ENCODE results near the gene CAMSAP3.
"Not testable (repeated sequence)": the region's sequence is repeated elsewhere in the genome, so short reads cannot be mapped to it uniquely, and the experiment has no call there.

CAMSAP3 gene

GRCh38 chr19:7595466-7596133 is at the start of gene CAMSAP3:
TSS of gene CAMSAP3 (plus strand) at chr19:7595863. CDS start at chr19:7596003, 140 bp downstream.
- no peak for DNase-seq (ENCODE audit: low read depth)

DNA sequence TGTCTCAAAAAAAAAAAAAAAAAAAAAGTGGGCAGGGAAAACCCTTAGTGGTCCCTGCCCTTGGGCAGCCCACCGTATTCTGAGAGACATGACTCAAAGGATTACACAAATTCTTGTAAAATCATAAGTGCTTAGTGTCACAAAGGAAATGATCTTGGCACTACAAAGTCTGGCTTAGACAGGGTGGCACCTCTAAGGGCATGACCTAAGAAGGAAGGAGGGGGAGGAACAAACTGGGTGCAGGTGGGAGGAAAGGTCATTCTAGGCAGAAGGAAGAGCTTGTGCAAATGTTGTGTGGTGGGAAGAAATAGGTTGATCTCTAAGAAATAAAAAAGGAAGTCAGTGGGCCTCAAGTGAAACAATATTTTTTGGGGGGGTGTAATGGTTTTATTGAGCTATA is 49.8 kb upstream of the CAMSAP3 start:
- DNase-seq (ENCODE audit: low read depth) = no peak

DNA sequence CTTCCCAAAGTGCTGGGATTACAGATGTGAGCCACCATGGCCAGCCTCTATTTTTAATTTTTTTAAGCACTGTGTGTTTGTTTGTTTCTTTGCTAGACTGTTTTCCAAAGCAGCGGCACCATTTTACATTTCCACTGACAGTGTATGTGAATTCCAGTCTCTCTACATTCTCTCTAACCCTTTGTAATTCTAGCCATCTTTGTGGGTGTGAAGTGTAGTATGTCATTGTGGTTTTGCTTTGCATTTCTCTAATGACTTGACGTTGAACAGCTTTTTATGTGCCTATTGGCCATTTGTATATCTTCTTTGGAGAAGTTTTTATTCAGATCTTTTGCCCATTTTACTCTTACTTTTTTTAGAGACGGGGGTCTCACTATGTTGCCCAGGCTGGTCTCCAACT is 48.5 kb upstream of the CAMSAP3 start:
- DNase-seq (ENCODE audit: low read depth) = no peak

DNA sequence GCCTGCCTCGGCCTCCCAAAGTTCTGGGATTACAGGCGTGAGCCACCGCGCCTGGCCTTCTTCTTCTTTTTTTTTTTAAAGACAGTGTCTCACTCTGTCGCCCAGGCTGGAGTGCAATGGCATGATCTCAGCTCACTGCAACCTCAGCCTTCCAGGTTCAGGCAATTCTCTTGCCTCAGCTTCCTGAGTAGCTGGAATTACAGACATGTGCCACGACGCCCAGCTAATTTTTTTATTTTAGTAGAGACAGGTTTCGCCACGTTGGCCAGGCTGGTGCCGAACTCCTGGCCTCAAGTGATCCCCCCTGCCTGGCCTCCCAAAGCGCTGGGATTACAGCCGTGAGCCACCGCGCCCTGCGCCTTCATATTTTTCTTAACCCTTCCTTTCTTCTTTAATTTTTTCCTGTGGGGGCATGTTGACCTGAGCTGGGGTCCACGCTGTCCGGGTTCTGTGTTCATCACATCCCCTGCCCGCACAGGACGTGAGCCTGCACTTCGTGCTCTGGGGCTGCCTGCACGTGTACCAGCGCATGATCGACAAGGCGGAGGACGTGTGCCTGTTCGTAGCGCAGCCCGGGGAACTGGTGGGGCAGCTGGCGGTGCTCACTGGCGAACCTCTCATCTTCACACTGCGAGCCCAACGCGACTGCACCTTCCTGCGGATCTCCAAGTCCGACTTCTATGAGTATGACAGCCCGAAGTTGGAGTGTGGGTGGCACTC is 46.1 kb upstream of the CAMSAP3 start:
- DNase-seq (ENCODE audit: low read depth) = no peak

DNA sequence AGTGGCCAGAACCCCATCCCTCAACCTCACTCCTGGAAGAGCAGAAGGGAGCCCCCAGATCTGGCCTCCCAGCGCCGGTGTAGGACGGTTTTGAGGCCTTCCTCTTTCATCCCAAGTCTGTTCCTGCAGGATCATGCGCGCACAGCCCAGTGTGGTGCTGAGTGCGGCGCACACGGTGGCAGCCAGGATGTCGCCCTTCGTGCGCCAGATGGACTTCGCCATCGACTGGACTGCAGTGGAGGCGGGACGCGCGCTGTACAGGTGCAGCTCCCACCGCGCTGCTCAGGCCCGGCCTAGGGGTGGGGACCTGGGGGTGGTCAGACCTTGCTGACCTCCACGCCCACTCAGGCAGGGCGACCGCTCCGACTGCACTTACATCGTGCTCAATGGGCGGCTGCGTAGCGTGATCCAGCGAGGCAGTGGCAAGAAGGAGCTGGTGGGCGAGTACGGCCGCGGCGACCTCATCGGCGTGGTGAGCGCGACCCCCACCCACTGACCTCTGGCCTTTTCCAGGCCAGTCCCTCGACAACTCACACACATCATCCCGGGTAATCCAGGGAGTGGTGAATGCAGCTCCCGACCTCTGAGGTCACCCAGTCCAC is 45.4 kb upstream of the CAMSAP3 start:
- DNase-seq (ENCODE audit: low read depth) = no peak

DNA sequence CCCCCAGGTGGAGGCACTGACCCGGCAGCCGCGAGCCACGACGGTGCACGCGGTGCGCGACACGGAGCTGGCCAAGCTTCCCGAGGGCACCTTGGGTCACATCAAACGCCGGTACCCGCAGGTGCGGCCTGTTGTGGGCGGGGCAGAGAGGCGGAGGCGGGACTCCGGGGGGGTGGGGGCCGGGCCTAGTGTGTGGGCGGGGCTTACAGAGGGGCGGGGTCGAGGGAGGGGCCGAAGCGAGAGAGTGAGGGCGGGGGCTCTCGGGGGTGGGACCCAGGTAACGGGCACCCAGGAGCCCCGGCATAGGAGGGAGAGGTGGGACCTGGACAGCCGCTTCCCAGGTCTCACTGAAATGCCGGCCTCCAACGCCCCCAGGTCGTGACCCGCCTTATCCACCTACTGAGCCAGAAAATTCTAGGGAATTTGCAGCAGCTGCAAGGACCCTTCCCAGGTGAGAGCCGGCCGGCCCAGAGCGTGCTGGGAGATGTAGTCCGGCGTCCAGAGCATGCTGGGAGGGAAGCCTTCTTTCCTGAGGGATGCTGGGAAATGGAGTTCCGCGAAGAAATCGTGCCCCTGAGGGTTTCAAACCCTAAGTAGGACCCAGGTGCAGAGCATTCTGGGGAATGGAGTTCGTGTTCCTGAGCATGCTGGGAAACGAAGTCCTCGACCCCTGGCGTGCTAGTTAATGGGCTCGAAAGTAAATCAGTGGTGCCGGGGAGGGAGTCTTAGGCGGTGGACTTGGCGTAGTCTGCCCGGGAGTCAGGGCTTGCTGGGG is 44.5 kb upstream of the CAMSAP3 start:
- DNase-seq (ENCODE audit: low read depth) = no peak

- DNase-seq (ENCODE audit: low read depth) = no peak
Measured at GRCh38 chr19:7552781-7553180, 42.9 kb upstream of the CAMSAP3 start.

- no peak for DNase-seq (ENCODE audit: low read depth)
Measured at GRCh38 chr19:7554565-7554964, 41.1 kb upstream of the CAMSAP3 start.

DNA sequence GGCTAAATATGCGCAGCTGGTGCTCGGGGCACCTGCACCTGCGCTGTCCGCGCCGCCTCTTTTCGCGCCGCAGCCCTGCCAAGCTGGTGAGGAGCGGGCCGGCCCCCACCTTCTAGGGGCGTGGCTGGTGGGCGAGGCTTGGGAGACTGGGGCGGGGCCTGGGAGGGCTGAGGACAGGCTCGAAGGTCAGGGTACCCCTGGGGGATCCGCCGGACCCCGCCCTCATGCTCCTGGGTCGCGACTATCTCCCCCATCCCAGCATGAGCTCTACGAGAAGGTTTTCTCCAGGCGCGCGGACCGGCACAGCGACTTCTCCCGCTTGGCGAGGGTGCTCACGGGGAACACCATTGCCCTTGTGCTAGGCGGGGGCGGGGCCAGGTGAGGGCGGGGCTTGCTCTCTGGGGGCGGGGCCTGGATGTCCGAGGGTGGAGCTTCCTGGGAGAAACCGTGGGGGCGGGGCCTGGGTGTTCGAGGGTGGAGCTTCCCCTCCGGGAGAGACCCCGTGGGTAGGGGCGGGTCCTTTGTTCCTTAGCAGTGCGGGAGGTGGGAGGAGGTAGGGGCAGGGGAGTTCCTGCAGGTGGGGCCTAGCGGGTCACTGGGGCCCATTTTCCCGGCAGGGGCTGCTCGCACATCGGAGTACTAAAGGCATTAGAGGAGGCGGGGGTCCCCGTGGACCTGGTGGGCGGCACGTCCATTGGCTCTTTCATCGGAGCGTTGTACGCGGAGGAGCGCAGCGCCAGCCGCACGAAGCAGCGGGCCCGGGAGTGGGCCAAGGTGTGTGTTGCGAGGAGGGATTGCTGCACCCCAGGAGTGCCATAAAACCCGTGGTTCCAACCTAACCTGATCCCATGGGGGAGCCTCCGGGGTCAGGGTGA is 40.4 kb upstream of the CAMSAP3 start:
- no peak for DNase-seq (ENCODE audit: low read depth)

DNA sequence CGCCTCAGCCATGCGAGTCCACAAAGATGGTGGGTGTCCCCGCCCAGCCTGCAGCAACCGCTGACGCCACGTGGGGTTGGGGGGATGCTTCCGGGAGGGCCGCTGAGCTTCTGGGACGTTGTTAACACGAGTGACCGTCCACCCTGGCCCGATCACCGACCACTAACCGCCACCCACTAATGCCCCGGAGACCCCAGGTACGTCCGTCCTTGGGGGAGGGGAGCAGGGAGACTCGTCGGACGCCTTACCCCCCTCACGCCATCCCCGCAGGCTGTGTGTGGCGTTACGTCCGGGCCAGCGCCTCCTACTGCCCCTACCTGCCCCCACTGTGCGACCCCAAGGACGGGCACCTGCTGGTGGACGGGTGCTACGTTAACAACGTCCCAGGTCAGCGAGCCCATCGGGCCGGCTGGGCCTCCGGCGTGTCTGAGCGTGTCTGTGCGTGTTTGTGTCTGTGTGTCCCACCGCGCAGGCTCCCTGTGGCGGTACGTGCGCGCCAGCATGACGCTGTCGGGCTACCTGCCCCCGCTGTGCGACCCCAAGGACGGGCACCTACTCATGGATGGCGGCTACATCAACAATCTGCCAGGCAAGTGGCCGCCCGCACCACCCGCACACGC is 38.9 kb upstream of the CAMSAP3 start:
- DNase-seq (ENCODE audit: low read depth) = no peak

- DNase-seq (ENCODE audit: low read depth) = no peak
Measured at GRCh38 chr19:7558667-7559066, 37.0 kb upstream of the CAMSAP3 start.

DNA sequence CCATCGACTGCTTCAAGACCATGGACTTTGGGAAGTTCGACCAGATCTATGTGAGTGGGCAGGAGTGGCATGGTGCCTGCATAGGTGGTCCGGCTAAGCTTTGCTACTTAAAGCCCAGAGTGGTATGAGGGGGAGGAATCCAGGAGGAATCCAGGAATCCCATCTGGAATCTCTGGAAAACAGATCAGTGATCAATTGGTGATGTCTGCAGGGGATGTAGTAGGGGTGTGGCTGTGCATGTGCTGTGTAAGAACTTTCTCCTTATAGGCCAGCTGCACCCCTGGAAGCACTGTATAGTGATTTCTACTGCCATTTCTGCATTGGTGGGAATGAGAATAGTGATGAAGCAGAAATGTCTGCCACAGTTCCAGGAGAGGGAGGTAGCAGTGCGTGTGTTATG is 36.6 kb upstream of the CAMSAP3 start:
- DNase-seq (ENCODE audit: low read depth) = no peak

- DNase-seq (ENCODE audit: low read depth) = no peak
Measured at GRCh38 chr19:7560255-7560654, 35.4 kb upstream of the CAMSAP3 start.

DNA sequence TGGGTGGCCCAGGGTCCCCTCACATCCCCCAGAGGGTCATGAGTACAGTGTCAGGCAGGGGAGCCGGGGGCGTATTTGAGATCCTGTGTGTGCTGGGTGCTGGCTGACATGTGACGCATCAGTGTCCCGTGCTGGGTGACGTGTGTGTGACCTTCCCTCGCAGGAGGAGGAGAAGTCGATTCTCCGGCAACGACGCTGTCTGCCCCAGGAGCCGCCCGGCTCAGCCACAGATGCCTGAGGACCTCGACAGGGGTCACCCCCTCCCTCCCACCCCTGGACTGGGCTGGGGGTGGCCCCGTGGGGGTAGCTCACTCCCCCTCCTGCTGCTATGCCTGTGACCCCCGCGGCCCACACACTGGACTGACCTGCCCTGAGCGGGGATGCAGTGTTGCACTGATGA is 34.3 kb upstream of the CAMSAP3 start:
- no peak for DNase-seq (ENCODE audit: low read depth)

DNA sequence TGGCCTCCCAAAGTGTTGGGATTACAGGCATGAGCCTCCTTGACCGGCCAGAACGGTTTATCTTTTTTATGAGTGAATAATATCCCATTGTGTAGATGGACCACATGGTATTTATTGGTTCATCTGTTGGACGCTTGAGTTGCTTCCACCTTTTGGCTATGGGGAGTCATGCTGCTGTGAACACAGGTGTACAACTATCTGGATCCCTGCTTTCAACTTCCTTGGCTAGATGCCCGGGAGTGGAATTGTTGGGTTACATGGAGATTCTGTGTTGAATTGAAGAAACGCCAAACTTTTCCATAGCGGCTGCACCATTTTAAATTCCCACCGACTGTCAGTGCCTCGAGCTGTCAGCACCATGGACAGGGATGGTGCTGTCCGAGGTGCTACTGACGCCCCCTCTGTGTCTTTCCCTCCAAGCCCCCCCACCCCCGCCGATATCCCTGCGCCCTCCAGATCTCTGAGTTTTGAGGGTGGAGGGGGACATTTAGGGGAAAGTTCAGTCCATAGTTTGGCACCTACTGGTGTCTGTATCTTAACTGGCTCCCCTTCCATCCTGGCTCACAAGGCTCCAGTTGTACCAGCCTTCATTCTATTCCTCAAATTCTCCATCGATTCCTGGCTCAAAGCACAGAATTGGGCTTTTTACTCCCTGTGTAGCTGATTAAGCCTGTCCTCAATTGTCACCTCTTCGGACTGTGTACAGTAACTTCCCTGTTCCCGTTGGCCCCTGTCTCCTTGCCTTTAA is 32.8 kb upstream of the CAMSAP3 start:
- no peak for DNase-seq (ENCODE audit: low read depth)

GRCh38 chr19:7564866-7565265 is 30.8 kb upstream of the CAMSAP3 start:
- DNase-seq (ENCODE audit: low read depth) = no peak

GRCh38 chr19:7565332-7565731 is 30.3 kb upstream of the CAMSAP3 start:
- no peak for DNase-seq (ENCODE audit: low read depth)

DNA sequence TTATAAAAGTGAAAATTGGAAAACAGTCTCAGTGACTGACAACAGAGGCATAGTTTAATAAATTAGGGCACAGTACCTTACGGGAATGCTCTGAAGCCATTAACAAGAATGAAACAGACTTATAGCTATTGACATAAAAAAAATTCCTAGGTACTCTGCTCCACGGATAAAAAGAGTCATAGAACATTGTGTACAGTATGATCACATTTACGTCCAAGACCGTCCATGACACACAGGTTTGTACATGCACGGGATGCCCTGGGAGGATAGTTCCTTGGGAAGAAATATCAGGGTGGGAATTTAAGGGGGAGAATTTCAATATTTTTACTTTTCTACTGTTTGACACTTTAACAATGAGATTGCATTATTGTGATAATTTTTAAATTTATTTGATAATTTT is 24.9 kb upstream of the CAMSAP3 start:
- no peak for DNase-seq (ENCODE audit: low read depth)

- no peak for DNase-seq (ENCODE audit: low read depth)
Measured at GRCh38 chr19:7575434-7576040, 20.1 kb upstream of the CAMSAP3 start.

GRCh38 chr19:7577422-7577821 is 18.2 kb upstream of the CAMSAP3 start:
- not testable (repeated sequence) for DNase-seq (ENCODE audit: low read depth)

All from T-helper 22 cell (primary cell).